Measurements from ENCODE around the gene CELF4. TPM values are rescaled to one million over a fixed set of nuclear protein-coding genes. Genes with fewer than 3 reads are reported as not detected.

Gene CELF4
- total and polyA plus RNA-seq, 2 experiments from 2014 or later = 0.24 TPM; not detected in 1

DNA sequence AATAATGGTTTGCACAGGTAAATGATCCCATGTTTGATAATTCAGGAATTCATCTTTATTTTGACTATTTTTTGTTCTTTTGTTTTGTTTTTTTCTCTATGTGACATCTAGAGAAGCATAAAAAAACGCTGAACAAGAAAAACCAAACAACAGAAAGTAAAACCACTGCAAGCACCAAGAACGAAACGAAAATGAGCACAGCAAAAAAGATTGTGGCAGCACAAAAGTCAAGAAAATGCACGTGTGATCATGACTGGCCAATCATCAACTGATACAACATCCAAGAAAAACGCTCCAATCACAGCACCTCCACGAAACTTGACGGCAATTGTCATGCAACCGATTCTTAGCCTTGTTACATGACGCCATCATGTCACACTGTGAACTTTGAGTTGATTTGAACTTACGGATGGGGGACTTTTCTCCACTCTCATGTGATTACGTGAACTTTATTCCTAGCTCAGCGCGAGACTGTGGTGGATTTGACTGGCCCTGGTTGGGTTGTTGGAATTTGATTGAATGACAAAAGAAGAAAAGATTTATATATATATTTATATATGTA is 318.7 kb downstream of the CELF4 start:
- H2AFZ ChIP-seq = no peak overlapping the region

DNA sequence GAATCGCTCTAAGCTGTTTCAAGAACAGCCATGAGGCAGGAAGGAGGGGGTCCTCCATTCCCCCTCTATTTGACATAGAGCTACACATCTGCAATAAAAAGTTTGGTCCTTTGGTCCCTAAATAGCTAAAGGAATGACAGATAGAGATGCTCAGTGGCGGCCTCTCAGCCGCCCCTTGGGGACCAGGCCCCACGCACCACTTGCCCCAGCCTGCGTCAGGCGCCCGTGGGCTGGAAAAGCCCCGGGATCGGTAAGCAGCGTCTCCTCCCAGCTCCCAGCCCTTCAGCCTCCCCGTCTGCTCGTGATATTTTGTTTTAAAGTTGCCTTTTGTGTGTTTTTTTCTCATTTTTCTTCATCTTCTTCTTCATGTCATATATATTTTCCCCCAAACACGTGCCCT is 321.0 kb downstream of the CELF4 start:
- H3K27me3 ChIP-seq (replicated peaks; ENCODE audit: insufficient read depth) = peaks cover 9% of the 10 kb centered on the region; the same call in 1 of the 2 replicates
- H3K4me1 ChIP-seq (ENCODE audit: insufficient read depth) = no peaks in the 10 kb centered on the region
- H3K4me2 ChIP-seq (ENCODE audit: unreplicated experiment) = no peak overlapping the region
- no peak for TF ChIP-seq EZH2phosphoT487 (IDR thresholded peaks at IDR 0.05; ENCODE audit: insufficient read depth, low read depth)
- TF ChIP-seq EZH2 (IDR thresholded peaks at IDR 0.05; ENCODE audit: insufficient read depth, poor library complexity, severe bottlenecking) = no peak
- H3K27ac ChIP-seq = no peak overlapping the region
- H3K36me3 ChIP-seq (ENCODE audit: low read depth) = no peaks in the 10 kb centered on the region
- no peak overlapping the region for H2AFZ ChIP-seq
- H3K9me3 ChIP-seq (ENCODE audit: low read depth) = no peaks in the 10 kb centered on the region
- H3K9ac ChIP-seq = no peak overlapping the region
- no peak for DNase-seq
- H4K20me1 ChIP-seq (ENCODE audit: insufficient read depth) = no peaks in the 10 kb centered on the region
- 64 to 68% methylated on average over 13 of the region's 13 CpGs for WGBS, 2 experiments (ENCODE audit: low coverage in 1 of 2, low lambda C conversion rate in 2 of 2, missing lambda C conversion rate in 2 of 2)
- H3K4me3 ChIP-seq = no peak overlapping the region
- no peaks in the 10 kb centered on the region for H3K9me2 ChIP-seq (ENCODE audit: insufficient read depth)
- H3K79me2 ChIP-seq (ENCODE audit: insufficient read depth) = no peaks in the 10 kb centered on the region
- in situ Hi-C loops (cut with MboI) = no loop called here
- H3F3A ChIP-seq (ENCODE audit: insufficient read depth) = no peaks in the 10 kb centered on the region

More for the DNA sequence above, 318.7 kb downstream of the CELF4 start:
- WGBS, 2 experiments (ENCODE audit: low coverage in 1 of 2, low lambda C conversion rate in 2 of 2, missing lambda C conversion rate in 2 of 2) = 68 to 71% methylated on average over 13 of the region's 13 CpGs
- Histone ChIP-seq H3K9me2 (ENCODE audit: insufficient read depth) (no peaks in the 10 kb centered on the region), H4K20me1 (ENCODE audit: insufficient read depth) (no peaks in the 10 kb centered on the region), H3F3A (ENCODE audit: insufficient read depth) (no peaks in the 10 kb centered on the region), H3K27me3 (replicated peaks; ENCODE audit: insufficient read depth) (peaks cover 18% of the 10 kb centered on the region; the same call in 1 of the 2 replicates), H3K9me3 (ENCODE audit: low read depth) (no peaks in the 10 kb centered on the region), H3K4me3 (no peak overlapping the region), H3K9ac (no peak overlapping the region), H3K79me2 (ENCODE audit: insufficient read depth) (no peaks in the 10 kb centered on the region), H3K4me2 (ENCODE audit: unreplicated experiment) (no peak overlapping the region), H3K36me3 (ENCODE audit: low read depth) (no peaks in the 10 kb centered on the region), H3K27ac (no peak overlapping the region), H3K4me1 (ENCODE audit: insufficient read depth) (no peaks in the 10 kb centered on the region)
- no peak for DNase-seq
- TF ChIP-seq EZH2 (IDR thresholded peaks at IDR 0.05; ENCODE audit: insufficient read depth, poor library complexity, severe bottlenecking) = no peak
- no peak for TF ChIP-seq EZH2phosphoT487 (IDR thresholded peaks at IDR 0.05; ENCODE audit: insufficient read depth, low read depth)
- in situ Hi-C loops (cut with MboI) = no loop called here

DNA sequence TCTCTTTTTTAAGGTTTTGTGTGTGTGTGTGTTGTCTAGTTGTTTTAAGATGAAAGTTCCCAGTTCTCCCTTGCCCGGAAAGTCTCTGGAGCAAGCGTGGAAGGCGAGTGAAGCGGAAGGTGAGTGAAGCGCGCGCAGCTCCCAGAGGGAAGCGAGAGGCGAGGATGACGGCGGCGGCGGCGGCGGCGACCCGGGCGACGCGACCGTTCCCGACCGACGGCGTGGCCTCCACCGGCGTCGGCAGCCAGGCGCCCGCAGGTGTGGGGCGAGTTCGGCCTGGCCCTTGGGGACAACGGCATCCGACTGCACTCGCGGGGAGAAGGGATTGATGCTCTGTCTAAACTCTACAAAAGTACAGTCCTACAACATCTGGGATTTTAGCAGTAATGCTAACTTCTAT is 321.9 kb downstream of the CELF4 start:
- H3K9ac ChIP-seq = no peak overlapping the region
- no peaks in the 10 kb centered on the region for H3F3A ChIP-seq (ENCODE audit: insufficient read depth)
- no peaks in the 10 kb centered on the region for H4K20me1 ChIP-seq (ENCODE audit: insufficient read depth)
- H3K36me3 ChIP-seq (ENCODE audit: low read depth) = no peaks in the 10 kb centered on the region
- no peak for DNase-seq
- peaks cover 11% of the 10 kb centered on the region; the same call in 1 of the 2 replicates for H3K27me3 ChIP-seq (replicated peaks; ENCODE audit: insufficient read depth)
- H3K9me3 ChIP-seq (ENCODE audit: low read depth) = no peaks in the 10 kb centered on the region
- no peaks in the 10 kb centered on the region for H3K4me1 ChIP-seq (ENCODE audit: insufficient read depth)
- H3K4me2 ChIP-seq (ENCODE audit: unreplicated experiment) = no peak overlapping the region
- H2AFZ ChIP-seq = no peak overlapping the region
- no peak overlapping the region for H3K4me3 ChIP-seq
- in situ Hi-C loops (cut with MboI) = no loop called here
- no peak for TF ChIP-seq EZH2phosphoT487 (IDR thresholded peaks at IDR 0.05; ENCODE audit: insufficient read depth, low read depth)
- TF ChIP-seq EZH2 (IDR thresholded peaks at IDR 0.05; ENCODE audit: insufficient read depth, poor library complexity, severe bottlenecking) = no peak
- no peaks in the 10 kb centered on the region for H3K9me2 ChIP-seq (ENCODE audit: insufficient read depth)
- H3K27ac ChIP-seq = no peak overlapping the region
- WGBS, 2 experiments (ENCODE audit: low coverage in 1 of 2, low lambda C conversion rate in 2 of 2, missing lambda C conversion rate in 2 of 2) = 44 to 53% methylated on average over 28 to 36 of the region's 36 CpGs
- no peaks in the 10 kb centered on the region for H3K79me2 ChIP-seq (ENCODE audit: insufficient read depth)

DNA sequence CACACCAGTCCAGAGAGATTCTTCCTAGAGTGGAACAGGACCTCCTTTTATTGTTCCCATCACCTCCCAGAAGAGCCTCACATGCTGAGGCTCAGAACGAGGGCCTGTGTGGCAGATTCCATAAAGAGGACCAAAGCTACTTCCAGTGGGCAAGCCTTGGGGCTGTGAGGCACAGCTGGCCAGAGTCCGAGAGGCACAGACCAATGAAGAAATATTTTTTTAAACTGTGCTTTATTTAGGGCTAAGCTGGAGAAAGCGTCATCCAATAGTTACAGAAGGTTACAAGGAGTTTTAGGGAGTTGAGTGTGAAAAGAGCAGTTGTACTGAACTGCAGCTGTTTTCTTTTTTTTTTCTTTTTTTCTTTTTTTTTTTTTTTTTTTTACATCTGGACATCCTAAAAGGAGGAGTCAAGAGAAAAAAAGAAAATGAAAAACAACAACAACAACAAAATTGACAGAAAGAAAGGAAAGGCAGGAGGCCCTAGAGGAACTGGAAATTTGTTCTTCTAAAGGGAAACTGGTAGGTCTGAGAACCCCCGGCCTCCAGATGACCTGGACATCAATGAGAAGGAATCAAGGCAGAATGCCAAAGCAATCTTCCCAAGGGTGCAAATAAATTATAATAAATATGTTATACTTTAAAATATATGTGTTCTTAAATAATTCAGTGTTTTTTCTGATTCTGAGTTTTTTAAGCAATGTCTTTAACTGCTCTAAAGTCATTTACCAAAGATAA is 322.6 kb downstream of the CELF4 start:
- Histone ChIP-seq H3K79me2 (ENCODE audit: insufficient read depth) (no peaks in the 10 kb centered on the region), H4K20me1 (ENCODE audit: insufficient read depth) (no peaks in the 10 kb centered on the region), H3K4me1 (ENCODE audit: insufficient read depth) (no peaks in the 10 kb centered on the region), H3K4me3 (no peak overlapping the region), H2AFZ (no peak overlapping the region), H3K36me3 (ENCODE audit: low read depth) (no peaks in the 10 kb centered on the region), H3K9me2 (ENCODE audit: insufficient read depth) (no peaks in the 10 kb centered on the region), H3F3A (ENCODE audit: insufficient read depth) (no peaks in the 10 kb centered on the region), H3K27ac (no peak overlapping the region), H3K4me2 (ENCODE audit: unreplicated experiment) (no peak overlapping the region), H3K27me3 (replicated peaks; ENCODE audit: insufficient read depth) (peaks cover 11% of the 10 kb centered on the region; the same call in 1 of the 2 replicates), H3K9me3 (ENCODE audit: low read depth) (no peaks in the 10 kb centered on the region), H3K9ac (no peak overlapping the region)
- in situ Hi-C loops (cut with MboI) = no loop called here
- WGBS, 2 experiments (ENCODE audit: low coverage in 1 of 2, low lambda C conversion rate in 2 of 2, missing lambda C conversion rate in 2 of 2) = 45 to 54% methylated on average over 4 of the region's 4 CpGs
- no peak for TF ChIP-seq EZH2 (IDR thresholded peaks at IDR 0.05; ENCODE audit: insufficient read depth, poor library complexity, severe bottlenecking)
- no peak for TF ChIP-seq EZH2phosphoT487 (IDR thresholded peaks at IDR 0.05; ENCODE audit: insufficient read depth, low read depth)
- DNase-seq = no peak

Data from GM23248 (cell line).